Sigmoid colon (tissue), 7 donors: ENCODE results near the gene KCNE1. TPM values are rescaled to one million over a fixed set of nuclear protein-coding genes. Genes with fewer than 3 reads are reported as not detected.
"Not testable (repeated sequence)": the region's sequence is repeated elsewhere in the genome, so short reads cannot be mapped to it uniquely, and the experiment has no call there.

Experiments
- DNase-seq: peaks from one replicate; pipeline ENCODE4 v3.0.0-alpha.2; 2019
- H3K27ac ChIP-seq, 4 donors: fragments of 200-600 bp; sonication (generic); one replicate each; pipeline ENCODE4 v1.5.1; 2016 to 2019; ENCODE audit warnings: mild to moderate bottlenecking in 1 of 4
- H3K27me3 ChIP-seq, 3 donors: fragments of 200-600 bp; sonication (generic); one replicate each; pipeline ENCODE4 v1.5.1; 2019; ENCODE audit warnings: mild to moderate bottlenecking in 1 of 3
- H3K36me3 ChIP-seq, 4 donors: fragments of 200-600 bp; sonication (generic); one replicate each; pipeline ENCODE4 v1.5.1; 2016 to 2019
- H3K4me1 ChIP-seq, 4 donors: fragments of 200-600 bp; sonication (generic); one replicate each; pipeline ENCODE4 v1.5.1; 2017 to 2019
- H3K4me3 ChIP-seq, 4 donors: fragments of 200-600 bp; sonication (generic); one replicate each; pipeline ENCODE4 v1.5.1; 2017 to 2019; ENCODE audit warnings: mild to moderate bottlenecking in 2 of 4, moderate library complexity in 1 of 4
- H3K9me3 ChIP-seq, 4 donors: fragments of 200-600 bp in 3 of 4; sonication (generic) in 3 of 4; one replicate each; pipeline versions ENCODE4 v1.5.1 to v1.6.1; 2013 to 2019
- EP300 ChIP-seq, 4 donors: sonication (generic); formaldehyde crosslinking; IDR thresholded peaks; one replicate each; pipeline ENCODE4 v1.6.1; 2017; ENCODE audit warnings: antibody characterized with exemption in 4 of 4
- POLR2A ChIP-seq, 2 donors: fragments of 450-650 bp; IDR thresholded peaks; one replicate each; pipeline ENCODE4 v1.6.1; 2016; ENCODE audit warnings: antibody characterized with exemption in 2 of 2, mild to moderate bottlenecking in 2 of 2, moderate library complexity in 2 of 2
- POLR2AphosphoS5 ChIP-seq, 4 donors: sonication (generic); formaldehyde crosslinking; IDR thresholded peaks; one replicate each; pipeline ENCODE4 v1.6.1; 2017; ENCODE audit warnings: antibody characterized with exemption in 4 of 4
- WGBS, 2 donors: extraction: QIAGEN DNeasy Blood & Tissue Kit; methylation state at CpG; one replicate each; pipeline ENCODE4 v1.1.7; 2013; 5-methylcytosine and 5-hydroxymethylcytosine counted together
- intact Hi-C: fragments of 100-400 bp; cut with DNase I; formaldehyde crosslinking; loops from one replicate; pipeline ENCODE4 v1.15.1; 2023
- polyA plus RNA-seq, 3 donors: library from polyadenylated mRNA; stranded (reverse); fragments of 200-250 nt; gene quantifications; one replicate each; pipeline ENCODE4 v1.2.3, GENCODE V29; 2013
- total RNA-seq, 4 donors: library from RNA; depleted of rRNA; stranded (reverse); fragments of >200 nt; gene quantifications; one replicate each; pipeline ENCODE4 v1.1.0, GENCODE V29; 2016
- TF ChIP-seq, protein P1 (sequence below), 4 experiments: fragments of 450-650 bp in 3 of 4; fragments of 200-600 bp in 1 of 4; IDR thresholded peaks; one replicate each; pipeline ENCODE4 v1.5.1; 2016 to 2019; ENCODE audit warnings: antibody characterized with exemption in 4 of 4, mild to moderate bottlenecking in 3 of 4, moderate library complexity in 2 of 4
- donor health status: healthy with polysubstance abuse.
- donor health status: Bipolar disorder and iron deficiency.
- donor health status: healthy.

The KCNE1 gene
- total and polyA plus RNA-seq, 7 donors, result 0.60 to 7.2 (median 2.3) TPM; not detected in 1

DNA sequence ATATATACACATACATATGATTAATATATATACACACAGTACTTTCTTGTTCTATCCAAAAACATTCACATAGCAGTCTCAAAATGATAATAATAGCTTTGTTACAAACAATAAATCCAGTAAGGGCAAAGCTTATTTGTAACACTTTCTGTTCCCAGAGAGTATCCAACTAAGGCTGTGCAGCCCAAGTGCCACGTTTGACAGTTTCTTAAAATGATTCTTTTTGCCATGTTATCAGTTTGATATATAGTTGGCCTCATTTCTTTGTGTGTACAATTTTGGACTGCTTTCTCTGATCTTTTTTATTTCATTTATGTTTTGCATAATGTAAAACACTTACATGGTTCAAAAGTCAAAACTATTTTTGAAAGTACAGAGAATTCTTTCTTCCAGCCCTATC is 11.8 kb downstream of the KCNE1 start:
- 73 to 74% methylated on average over 1 of the region's 1 CpG for WGBS, 2 donors
- no peaks in the 10 kb centered on the region for H3K27me3 ChIP-seq
- no peaks in the 10 kb centered on the region for H3K9me3 ChIP-seq
- no peak for DNase-seq
- no peak for TF ChIP-seq EP300 (IDR thresholded peaks at IDR 0.05)
- TF ChIP-seq, protein P1, sequence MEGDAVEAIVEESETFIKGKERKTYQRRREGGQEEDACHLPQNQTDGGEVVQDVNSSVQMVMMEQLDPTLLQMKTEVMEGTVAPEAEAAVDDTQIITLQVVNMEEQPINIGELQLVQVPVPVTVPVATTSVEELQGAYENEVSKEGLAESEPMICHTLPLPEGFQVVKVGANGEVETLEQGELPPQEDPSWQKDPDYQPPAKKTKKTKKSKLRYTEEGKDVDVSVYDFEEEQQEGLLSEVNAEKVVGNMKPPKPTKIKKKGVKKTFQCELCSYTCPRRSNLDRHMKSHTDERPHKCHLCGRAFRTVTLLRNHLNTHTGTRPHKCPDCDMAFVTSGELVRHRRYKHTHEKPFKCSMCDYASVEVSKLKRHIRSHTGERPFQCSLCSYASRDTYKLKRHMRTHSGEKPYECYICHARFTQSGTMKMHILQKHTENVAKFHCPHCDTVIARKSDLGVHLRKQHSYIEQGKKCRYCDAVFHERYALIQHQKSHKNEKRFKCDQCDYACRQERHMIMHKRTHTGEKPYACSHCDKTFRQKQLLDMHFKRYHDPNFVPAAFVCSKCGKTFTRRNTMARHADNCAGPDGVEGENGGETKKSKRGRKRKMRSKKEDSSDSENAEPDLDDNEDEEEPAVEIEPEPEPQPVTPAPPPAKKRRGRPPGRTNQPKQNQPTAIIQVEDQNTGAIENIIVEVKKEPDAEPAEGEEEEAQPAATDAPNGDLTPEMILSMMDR (IDR thresholded peaks at IDR 0.05), result no peak
- TF ChIP-seq POLR2AphosphoS5 (IDR thresholded peaks at IDR 0.05), result no peak
- no peak for TF ChIP-seq POLR2A (IDR thresholded peaks at IDR 0.05)
- no peaks in the 10 kb centered on the region for H3K36me3 ChIP-seq
- H3K4me3 ChIP-seq, result no peak overlapping the region
- no peaks in the 10 kb centered on the region for H3K4me1 ChIP-seq
- no peak overlapping the region for H3K27ac ChIP-seq
- intact Hi-C loops, result no loop called here

- no peaks in the 10 kb centered on the region for H3K4me1 ChIP-seq
- H3K27me3 ChIP-seq, result no peaks in the 10 kb centered on the region
- intact Hi-C loops, result no loop called here
- H3K4me3 ChIP-seq, result no peak overlapping the region
- TF ChIP-seq POLR2A (IDR thresholded peaks at IDR 0.05), result no peak
- no peak for TF ChIP-seq POLR2AphosphoS5 (IDR thresholded peaks at IDR 0.05)
- TF ChIP-seq EP300 (IDR thresholded peaks at IDR 0.05), result no peak
- TF ChIP-seq, protein P1 (IDR thresholded peaks at IDR 0.05), result no peak
- H3K36me3 ChIP-seq, result no peaks in the 10 kb centered on the region
- DNase-seq, result no peak
- H3K9me3 ChIP-seq, result no peaks in the 10 kb centered on the region
- H3K27ac ChIP-seq, result no peak overlapping the region
- WGBS, 2 donors, result 79 to 94% methylated on average over 4 of the region's 4 CpGs
Observed at GRCh38 chr21:34499116-34499515, 12.9 kb downstream of the KCNE1 start.

GRCh38 chr21:34498623-34499022 is 13.4 kb downstream of the KCNE1 start:
- DNase-seq, result no peak
- H3K36me3 ChIP-seq, result no peaks in the 10 kb centered on the region
- no peaks in the 10 kb centered on the region for H3K4me1 ChIP-seq
- intact Hi-C loops, result no loop called here
- H3K9me3 ChIP-seq, result no peaks in the 10 kb centered on the region
- TF ChIP-seq POLR2A (IDR thresholded peaks at IDR 0.05) (no peak), EP300 (IDR thresholded peaks at IDR 0.05) (no peak), POLR2AphosphoS5 (IDR thresholded peaks at IDR 0.05) (no peak)
- TF ChIP-seq, protein P1 (IDR thresholded peaks at IDR 0.05), result no peak
- no peak overlapping the region for H3K27ac ChIP-seq
- 54 to 63% methylated on average over 3 of the region's 3 CpGs for WGBS, 2 donors
- no peaks in the 10 kb centered on the region for H3K27me3 ChIP-seq
- H3K4me3 ChIP-seq, result no peak overlapping the region

DNA sequence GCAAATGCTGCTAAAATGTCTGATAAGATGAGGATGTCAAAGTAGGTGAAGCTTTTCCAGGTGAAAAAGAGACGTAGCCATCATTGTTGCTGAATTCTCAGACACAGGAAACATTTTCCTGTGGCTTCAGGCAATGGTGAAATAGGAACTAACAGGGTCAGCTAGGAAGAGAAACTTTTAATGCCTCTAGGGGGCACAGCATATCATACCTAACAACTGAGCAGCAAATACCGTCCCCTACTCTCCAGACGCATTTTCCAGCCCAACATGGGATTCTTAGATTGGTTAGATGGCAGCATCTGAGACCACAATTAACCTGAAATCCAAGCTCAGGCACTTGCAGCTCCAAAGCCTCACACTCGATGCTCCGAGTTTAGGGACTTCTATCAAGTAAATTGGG is 28.2 kb downstream of the KCNE1 start:
- H3K27ac ChIP-seq, H3K36me3 ChIP-seq, H3K4me3 ChIP-seq, intact Hi-C loops, DNase-seq, H3K27me3 ChIP-seq, H3K4me1 ChIP-seq, H3K9me3 ChIP-seq: not testable (repeated sequence)
- WGBS, 2 donors, result no CpG with 5 or more reads among the region's 5 CpGs

DNA sequence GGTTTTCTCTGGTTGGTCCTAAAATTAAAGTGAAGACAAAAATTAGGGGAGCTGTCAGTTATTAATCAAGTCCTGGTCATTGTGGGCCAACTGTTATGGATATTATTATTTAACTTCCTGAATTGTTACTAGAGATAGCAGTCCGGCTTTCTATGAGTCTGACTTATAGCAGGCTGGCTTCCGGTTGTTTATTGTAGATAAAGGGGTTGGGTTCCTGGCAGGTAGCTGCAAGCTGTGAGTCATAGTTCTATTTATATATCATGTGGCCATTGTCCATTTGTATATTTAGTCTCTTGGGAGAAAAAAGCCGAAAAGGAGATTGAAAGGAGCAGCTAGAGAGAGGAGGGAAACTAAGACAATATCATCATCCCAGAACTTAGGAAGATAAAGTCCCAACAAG is 28.6 kb downstream of the KCNE1 start:
- H3K4me3 ChIP-seq, H3K27me3 ChIP-seq, H3K36me3 ChIP-seq, H3K4me1 ChIP-seq, H3K27ac ChIP-seq, H3K9me3 ChIP-seq, DNase-seq, intact Hi-C loops: not testable (repeated sequence)
- WGBS, 2 donors, result no CpG with 5 or more reads among the region's 3 CpGs

DNA sequence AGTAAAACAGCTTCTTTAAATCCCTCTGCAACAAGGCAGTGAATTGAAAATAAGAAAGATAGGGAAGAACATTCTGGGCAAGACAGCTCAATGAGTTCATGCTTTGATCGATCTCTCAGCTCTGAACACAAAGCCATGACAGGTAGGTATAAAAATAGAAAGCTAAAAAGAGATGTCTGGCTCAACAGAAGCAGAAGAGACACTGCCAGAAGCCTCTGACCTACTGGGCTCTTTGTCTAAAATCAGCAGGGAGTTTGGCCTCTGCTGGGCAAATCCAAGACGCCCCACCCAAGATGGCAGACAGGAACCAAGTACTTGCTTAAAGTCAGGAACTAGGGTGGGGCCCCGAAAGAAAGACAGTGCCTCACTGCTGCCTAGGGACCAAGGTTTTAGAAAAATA is 44.7 kb downstream of the KCNE1 start:
- intact Hi-C loops, H3K27ac ChIP-seq, H3K4me1 ChIP-seq, H3K4me3 ChIP-seq, H3K9me3 ChIP-seq, DNase-seq, H3K27me3 ChIP-seq, H3K36me3 ChIP-seq: not testable (repeated sequence)
- no CpG with 5 or more reads among the region's 3 CpGs for WGBS, 2 donors

- H3K9me3 ChIP-seq, DNase-seq, H3K4me1 ChIP-seq, H3K27ac ChIP-seq, H3K27me3 ChIP-seq, H3K4me3 ChIP-seq, H3K36me3 ChIP-seq, intact Hi-C loops: not testable (repeated sequence)
- WGBS, 2 donors, result no CpG with 5 or more reads among the region's 36 CpGs
Observed at GRCh38 chr21:34459426-34459825, 52.6 kb downstream of the KCNE1 start.

GRCh38 chr21:34458266-34458665 is 53.7 kb downstream of the KCNE1 start:
- H3K4me3 ChIP-seq, intact Hi-C loops, H3K9me3 ChIP-seq, H3K27me3 ChIP-seq, H3K4me1 ChIP-seq, DNase-seq, H3K36me3 ChIP-seq, H3K27ac ChIP-seq: not testable (repeated sequence)
- WGBS, 2 donors, result no CpG with 5 or more reads among the region's 7 CpGs

DNA sequence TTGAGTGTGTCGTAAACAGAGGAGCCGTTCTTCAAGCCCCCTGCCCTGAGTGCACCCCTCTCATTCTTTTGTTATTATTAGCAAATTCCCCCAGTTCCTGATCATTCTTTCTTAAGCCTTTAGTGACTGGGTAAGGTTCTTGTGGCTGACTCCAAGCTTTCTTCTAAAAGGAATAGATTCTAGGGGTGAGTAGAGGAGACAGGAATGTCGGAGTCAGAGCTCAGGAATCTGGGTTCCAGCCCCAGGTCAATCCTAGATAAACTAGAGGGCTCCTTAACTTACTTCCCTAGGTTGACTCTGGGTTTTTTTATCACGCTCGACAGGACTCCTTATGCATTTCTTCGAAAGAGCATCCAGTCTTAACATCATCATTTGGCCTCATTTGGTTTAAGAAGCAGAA is 55.8 kb downstream of the KCNE1 start:
- H3K27me3 ChIP-seq, DNase-seq, H3K9me3 ChIP-seq, H3K36me3 ChIP-seq, intact Hi-C loops, H3K4me3 ChIP-seq, H3K4me1 ChIP-seq, H3K27ac ChIP-seq: not testable (repeated sequence)
- WGBS, 2 donors, result no CpG with 5 or more reads among the region's 6 CpGs

DNA sequence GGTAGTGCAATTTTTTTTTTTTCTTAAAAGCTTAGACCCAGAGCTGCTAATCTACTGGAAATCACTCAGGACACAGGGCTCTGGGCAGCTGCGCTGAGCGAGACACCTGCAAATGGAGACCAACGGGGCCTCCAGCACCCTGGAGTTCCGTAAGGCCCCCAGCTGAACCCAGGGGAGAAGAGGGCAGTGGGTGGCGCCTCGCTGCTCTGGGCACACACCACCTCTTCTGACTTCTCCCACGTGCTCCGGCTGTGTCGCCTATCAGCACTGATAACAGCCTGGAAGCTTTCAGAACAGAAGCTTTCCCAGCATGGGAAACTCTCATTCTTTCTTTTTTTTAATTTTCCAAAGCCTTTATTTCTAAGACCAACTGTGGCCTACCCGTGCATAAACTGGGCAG is 56.4 kb downstream of the KCNE1 start:
- H3K4me1 ChIP-seq, H3K27me3 ChIP-seq, DNase-seq, H3K36me3 ChIP-seq, H3K9me3 ChIP-seq, H3K4me3 ChIP-seq, H3K27ac ChIP-seq, intact Hi-C loops: not testable (repeated sequence)
- no CpG with 5 or more reads among the region's 10 CpGs for WGBS, 2 donors
